Panc1 (cell line): ENCODE measurements around the gene SNCB. TPM values are rescaled to one million over a fixed set of nuclear protein-coding genes. Genes with fewer than 3 reads are reported as not detected.

Experiments
- ATAC-seq: fragments of 200-7000 bp; cut with Tn5 transposase; 2 replicates; pipeline ENCODE4 v1.9.1; 2020; ENCODE audit warnings: mild to moderate bottlenecking, moderate library complexity
- BruUV-seq: library from RNA; stranded (reverse); fragments of 400-500 nt; replicated peaks from 2 replicates; lab custom pipeline; 2021; lab: Mats Ljungman, UMichigan
- CTCF ChIA-PET: fragments of 300-600 bp; sonication (Branson Sonifier 250); formaldehyde crosslinking; loops from one replicate; lab custom pipeline; 2022; ENCODE audit warnings: antibody characterized with exemption; lab: Charles Lee
- POLR2A ChIA-PET: fragments of 300-600 bp; sonication (Branson Sonifier 250); formaldehyde crosslinking; loops from one replicate; lab custom pipeline; 2022; ENCODE audit warnings: antibody characterized with exemption; lab: Charles Lee
- DNase-seq: peaks from one replicate; pipeline ENCODE4 v3.0.0-alpha.2; 2010; ENCODE audit warnings: low read depth, low spot score
- H3K27ac ChIP-seq: 2 replicates; pipeline ENCODE4 v1.5.1; 2011; ENCODE audit warnings: mild to moderate bottlenecking, low read length, inconsistent platforms
- H3K27me3 ChIP-seq: fragments of 200-500 bp; sonication (Bioruptor generic); 2 replicates; pipeline ENCODE4 v1.6.0; 2014; ENCODE audit warnings: low read length, inconsistent platforms; ENCODE audit not compliant: control insufficient read depth, insufficient read depth
- H3K36me3 ChIP-seq: fragments of 200-500 bp; sonication (Bioruptor generic); 2 replicates; pipeline ENCODE4 v1.5.1; 2014; ENCODE audit warnings: inconsistent platforms, mild to moderate bottlenecking, low read length, moderate library complexity; ENCODE audit not compliant: control insufficient read depth, insufficient read depth
- H3K4me1 ChIP-seq: 2 replicates; pipeline ENCODE4 v1.5.1; 2011; ENCODE audit warnings: inconsistent platforms, mild to moderate bottlenecking, low read length, moderate library complexity; ENCODE audit not compliant: control insufficient read depth, insufficient read depth
- H3K4me3 ChIP-seq, 2 experiments: 2 replicates each; pipeline ENCODE4 v1.5.1; 2011 to 2012; ENCODE audit warnings: low read depth in 2 of 2, low read length in 2 of 2, mild to moderate bottlenecking in 2 of 2, inconsistent platforms in 1 of 2, moderate library complexity in 1 of 2
- H3K9me3 ChIP-seq: fragments of 200-500 bp; sonication (Bioruptor generic); 2 replicates; pipeline ENCODE4 v1.5.1; 2014; ENCODE audit warnings: low read depth, mild to moderate bottlenecking, inconsistent platforms, low read length, moderate library complexity; ENCODE audit not compliant: control insufficient read depth, insufficient read depth
- CTCF ChIP-seq: fragments of 450-650 bp; IDR thresholded peaks from 2 replicates; pipeline ENCODE4 v1.5.1; 2017; ENCODE audit warnings: mild to moderate bottlenecking
- POLR2AphosphoS5 ChIP-seq: IDR thresholded peaks from 2 replicates; pipeline ENCODE4 v1.6.1; 2012; ENCODE audit warnings: mild to moderate bottlenecking, low read depth, low read length, moderate library complexity
- REST ChIP-seq, 2 experiments: IDR thresholded peaks; 2 replicates each; pipeline ENCODE4 v1.6.1; 2011 to 2012; ENCODE audit warnings: low read depth in 2 of 2, control low read depth in 1 of 2, low read length in 1 of 2, mild to moderate bottlenecking in 1 of 2, moderate library complexity in 1 of 2; ENCODE audit not compliant: insufficient read depth in 1 of 2
- SIN3A ChIP-seq: IDR thresholded peaks from 2 replicates; pipeline ENCODE4 v1.6.1; 2012; ENCODE audit warnings: low read depth, mild to moderate bottlenecking, low read length, moderate library complexity, borderline replicate concordance; ENCODE audit not compliant: insufficient read depth
- TCF7L2 ChIP-seq: IDR thresholded peaks from 2 replicates; pipeline ENCODE4 v1.6.1; 2011; ENCODE audit warnings: mild to moderate bottlenecking, low read depth, low read length, inconsistent platforms
- in situ Hi-C: cut with HindIII; loops from 2 replicates; pipeline ENCODE4 v1.10.0; 2016; ENCODE audit warnings: low sequenced_read_pairs, low pct_unique_long_range_greater_than_20kb
- intact Hi-C: fragments of 100-400 bp; cut with micrococcal nuclease; formaldehyde crosslinking; loops from one replicate; pipeline ENCODE4 v1.10.0; 2022; ENCODE audit not compliant: unreplicated experiment
- total RNA-seq: library from RNA; stranded (reverse); gene quantifications from one replicate; pipeline ENCODE4 v1.2.1, GENCODE V29; 2021; ENCODE audit not compliant: unreplicated experiment

Gene SNCB
- total RNA-seq, 1 experiment from 2014 or later: 0.77 TPM

GRCh38 chr5:176646707-176647029, 16.3 kb upstream of the SNCB start:
- intact Hi-C loops: no loop called here

GRCh38 chr5:176646049-176646706, 15.8 kb upstream of the SNCB start:
- peaks cover 18% of the 10 kb centered on the region for H3K4me1 ChIP-seq
- peaks cover 3% of the 10 kb centered on the region; the same call in 1 of the 2 replicates for H3K36me3 ChIP-seq
- no peaks in the 10 kb centered on the region for H3K9me3 ChIP-seq
- H3K4me3 ChIP-seq: peak overlapping the region; percentile 78 to 89; a peak in 3 of 4 replicates
- ChIA-PET POLR2A (interaction anchor here (0.6 kb wide), 1 partner anchor 460 kb away, joined by 7 read pairs; no protein-coding TSS in a partner anchor), CTCF (interaction anchor here (1.1 to 2.3 kb wide), 2 partner anchors 15 to 294 kb away, joined by 5 to 17 read pairs; no protein-coding TSS in a partner anchor)
- no peaks in the 10 kb centered on the region for H3K27me3 ChIP-seq
- H3K27ac ChIP-seq: peak overlapping the region; percentile 86
- in situ Hi-C loops (no loop called here), intact Hi-C loops (no loop called here)
- no TSS peak for BruUV-seq
- no peak for TF ChIP-seq REST (IDR thresholded peaks at IDR 0.05; ENCODE audit: insufficient read depth in 1 of 2, low read depth in 2 of 2, low read length in 1 of 2)
- ATAC-seq: no peak
- DNase-seq: no peak

More at GRCh38 chr5:176646707-176647029, 16.3 kb upstream of the SNCB start:
- Histone ChIP-seq H3K27ac (peak overlapping the region; percentile 86), H3K27me3 (no peaks in the 10 kb centered on the region), H3K9me3 (no peaks in the 10 kb centered on the region), H3K36me3 (peaks cover 3% of the 10 kb centered on the region; the same call in 1 of the 2 replicates), H3K4me1 (peaks cover 18% of the 10 kb centered on the region), H3K4me3 (peak overlapping the region; percentile 78 to 89)
- BruUV-seq: no TSS peak
- ChIA-PET POLR2A (no interaction called here), CTCF (interaction anchor here (0.9 to 2.3 kb wide), 3 partner anchors 14 to 294 kb away, joined by 5 to 17 read pairs (median 9); no protein-coding TSS in a partner anchor)
- in situ Hi-C loops: no loop called here
- DNase-seq (no peak), ATAC-seq (peak; percentile 10)
- TF ChIP-seq REST (IDR thresholded peaks at IDR 0.05; ENCODE audit: insufficient read depth in 1 of 2, low read depth in 2 of 2, low read length in 1 of 2) (no peak), SIN3A (no peak), TCF7L2 (no peak), POLR2AphosphoS5 (no peak), CTCF (no peak)
